HCT116 (cell line): ENCODE results near the gene ICOS. TPM values are rescaled to one million over a fixed set of nuclear protein-coding genes. Genes with fewer than 3 reads are reported as not detected.

Experiments used
- ATAC-seq: fragments of 200-7000 bp; cut with Tn5 transposase; 2 replicates; pipeline ENCODE4 v1.9.1; 2020; ENCODE audit warnings: mild to moderate bottlenecking, moderate library complexity
- BruUV-seq: library from RNA; stranded (reverse); fragments of 400-500 nt; replicated peaks from 2 replicates; lab custom pipeline; 2021; lab: Mats Ljungman, UMichigan
- CTCF ChIA-PET: fragments of 300-600 bp; sonication (Branson Sonifier 250); formaldehyde crosslinking; loops from one replicate; lab custom pipeline; 2021; ENCODE audit warnings: antibody characterized with exemption; lab: Charles Lee
- POLR2A ChIA-PET: fragments of 300-600, 350-600 bp; sonication (Branson Sonifier 250); formaldehyde crosslinking; loops from one replicate; lab custom pipeline; 2021; ENCODE audit warnings: antibody characterized with exemption; lab: Charles Lee
- RAD21 ChIA-PET, 2 experiments: fragments of 300-600 bp; sonication (Branson Sonifier 250); formaldehyde crosslinking; loops; one replicate each; lab custom pipeline; 2023; ENCODE audit warnings: low total read pairs in 2 of 2; ENCODE audit not compliant: uncharacterized antibody in 2 of 2, unreplicated experiment in 2 of 2, low non-redundant PET in 1 of 2; lab: Charles Lee
- DNase-seq: peaks from one replicate; pipeline ENCODE4 v3.0.0-alpha.2; 2010; ENCODE audit warnings: low read depth, low spot score
- H2AFZ ChIP-seq: fragments of 200-600 bp; shearing (Covaris generic), sonication (generic); 2 replicates; pipeline ENCODE4 v1.6.1; 2017; ENCODE audit warnings: low read depth, mixed run types, mixed read lengths, antibody characterized with exemption, low read length; ENCODE audit not compliant: poor library complexity, severe bottlenecking
- H3K27ac ChIP-seq: 2 replicates; pipeline ENCODE4 v1.5.1; 2012; ENCODE audit warnings: low read depth, low read length
- H3K27me3 ChIP-seq: fragments of 200-600 bp; sonication (generic); 2 replicates; pipeline ENCODE4 v1.6.1; 2016; ENCODE audit warnings: mixed run types, low read length, mixed read lengths; ENCODE audit not compliant: insufficient read depth
- H3K36me3 ChIP-seq, 2 experiments: fragments of 200-500 bp in 1 of 2; fragments of 200-600 bp in 1 of 2; sonication (Bioruptor generic) in 1 of 2; sonication (generic) in 1 of 2; 2 replicates each; pipeline versions ENCODE4 v1.5.1 to v1.6.1; 2014 to 2016; ENCODE audit warnings: low read length in 2 of 2, inconsistent platforms in 1 of 2, mixed read lengths in 1 of 2, mixed run types in 1 of 2; ENCODE audit not compliant: insufficient read depth in 2 of 2, control insufficient read depth in 1 of 2
- H3K4me1 ChIP-seq, 2 experiments: fragments of 200-600 bp in 1 of 2; sonication (generic) in 1 of 2; 2 replicates each; pipeline versions ENCODE4 v1.5.1 to v1.6.1; 2012 to 2017; ENCODE audit warnings: low read length in 2 of 2, inconsistent platforms in 1 of 2, mild to moderate bottlenecking in 1 of 2, mixed read lengths in 1 of 2, mixed run types in 1 of 2, moderate library complexity in 1 of 2; ENCODE audit not compliant: insufficient read depth in 2 of 2, control insufficient read depth in 1 of 2
- H3K4me2 ChIP-seq: fragments of 200-600 bp; sonication (generic); 2 replicates; pipeline ENCODE4 v1.6.1; 2017; ENCODE audit warnings: mixed run types, low read length, mixed read lengths
- H3K4me3 ChIP-seq, 2 experiments: fragments of 200-600 bp in 1 of 2; sonication (generic) in 1 of 2; replicated peaks in 1 of 2; 2 replicates each; pipeline ENCODE4 v1.5.1; 2011 to 2016; ENCODE audit warnings: low read length in 2 of 2, control low read depth in 1 of 2, low read depth in 1 of 2, mild to moderate bottlenecking in 1 of 2, mixed read lengths in 1 of 2, mixed run types in 1 of 2
- H3K79me2 ChIP-seq: fragments of 200-600 bp; sonication (generic); 2 replicates; pipeline ENCODE4 v1.6.1; 2017; ENCODE audit warnings: mild to moderate bottlenecking, mixed run types, low read length, moderate library complexity, mixed read lengths; ENCODE audit not compliant: insufficient read depth
- H3K9ac ChIP-seq: fragments of 200-600 bp; sonication (generic); 2 replicates; pipeline ENCODE4 v1.6.1; 2016; ENCODE audit warnings: low read length, mixed read lengths
- H3K9me2 ChIP-seq: fragments of 200-600 bp; sonication (generic), shearing (Covaris generic); 2 replicates; pipeline ENCODE4 v1.6.1; 2017; ENCODE audit warnings: mixed run types, mild to moderate bottlenecking, moderate library complexity; ENCODE audit not compliant: insufficient read depth
- H3K9me3 ChIP-seq, 2 experiments: fragments of 200-500 bp in 1 of 2; fragments of 200-600 bp in 1 of 2; sonication (Bioruptor generic) in 1 of 2; sonication (generic) in 1 of 2; 2 replicates each; pipeline ENCODE4 v1.6.1; 2014 to 2017; ENCODE audit warnings: low read length in 2 of 2, mixed read lengths in 2 of 2, inconsistent platforms in 1 of 2, low read depth in 1 of 2, mild to moderate bottlenecking in 1 of 2, mixed run types in 1 of 2, moderate library complexity in 1 of 2; ENCODE audit not compliant: control insufficient read depth in 1 of 2, insufficient read depth in 1 of 2
- H4K20me1 ChIP-seq: fragments of 200-600 bp; sonication (generic), shearing (Covaris generic); 2 replicates; pipeline ENCODE4 v1.6.1; 2017; ENCODE audit warnings: mixed run types, mild to moderate bottlenecking, moderate library complexity; ENCODE audit not compliant: insufficient read depth
- ATF3 ChIP-seq: IDR thresholded peaks from 2 replicates; pipeline ENCODE4 v1.6.1; 2012
- CBX3 ChIP-seq: IDR thresholded peaks from 2 replicates; pipeline ENCODE4 v1.6.1; 2012; ENCODE audit warnings: low read depth
- CEBPB ChIP-seq: IDR thresholded peaks from 2 replicates; pipeline ENCODE4 v1.6.1; 2012; ENCODE audit warnings: low read depth
- EGR1 ChIP-seq: IDR thresholded peaks from 2 replicates; pipeline ENCODE4 v1.6.1; 2012; ENCODE audit warnings: low read depth
- ELF1 ChIP-seq: IDR thresholded peaks from 2 replicates; pipeline ENCODE4 v1.6.1; 2012; ENCODE audit warnings: low read depth, borderline replicate concordance
- EZH2 ChIP-seq: fragments of 200-600 bp; sonication (generic); IDR thresholded peaks from 2 replicates; pipeline ENCODE4 v1.6.1; 2017; ENCODE audit warnings: antibody characterized with exemption, mixed run types
- FOSL1 ChIP-seq: IDR thresholded peaks from 2 replicates; pipeline ENCODE4 v1.6.1; 2012; ENCODE audit warnings: low read depth
- JUND ChIP-seq: IDR thresholded peaks from 2 replicates; pipeline ENCODE4 v1.6.1; 2012
- MAX ChIP-seq: IDR thresholded peaks from 2 replicates; pipeline ENCODE4 v1.6.1; 2012
- POLR2AphosphoS5 ChIP-seq: IDR thresholded peaks from 2 replicates; pipeline ENCODE4 v1.6.1; 2011; ENCODE audit warnings: mild to moderate bottlenecking, low read depth, low read length, moderate library complexity
- RAD21 ChIP-seq: IDR thresholded peaks from 2 replicates; pipeline ENCODE4 v1.6.1; 2012; ENCODE audit warnings: low read depth, mild to moderate bottlenecking
- SIN3A ChIP-seq: IDR thresholded peaks from 2 replicates; pipeline ENCODE4 v1.6.1; 2012; ENCODE audit warnings: low read depth
- SRF ChIP-seq: IDR thresholded peaks from 2 replicates; pipeline ENCODE4 v1.6.1; 2012; ENCODE audit warnings: low read depth
- TCF7L2 ChIP-seq: IDR thresholded peaks from 2 replicates; pipeline ENCODE4 v1.7.0; 2011; ENCODE audit warnings: borderline replicate concordance, inconsistent platforms; ENCODE audit not compliant: insufficient read depth, insufficient read length; ENCODE audit errors: extremely low read depth
- YY1 ChIP-seq: IDR thresholded peaks from 2 replicates; pipeline ENCODE4 v1.6.1; 2011; ENCODE audit warnings: low read length, low read depth, moderate library complexity, mild to moderate bottlenecking; ENCODE audit not compliant: insufficient replicate concordance; ENCODE audit errors: extremely low read depth
- ZBTB33 ChIP-seq: IDR thresholded peaks from 2 replicates; pipeline ENCODE4 v1.6.1; 2011; ENCODE audit warnings: mild to moderate bottlenecking, low read length, moderate library complexity; ENCODE audit not compliant: insufficient replicate concordance; ENCODE audit errors: extremely low read depth
- ZFX ChIP-seq: fragments of 450-650 bp; IDR thresholded peaks from 2 replicates; pipeline ENCODE4 v1.6.1; 2017
- ZNF274 ChIP-seq: fragments of 200-500 bp; sonication (Bioruptor generic); IDR thresholded peaks from 2 replicates; pipeline ENCODE4 v1.6.1; 2014; ENCODE audit warnings: mild to moderate bottlenecking, low read depth, low read length, inconsistent platforms
- intact Hi-C: fragments of 100-400 bp; cut with micrococcal nuclease; formaldehyde crosslinking; loops from 2 replicates; pipeline ENCODE4 v1.10.0; 2022
- total RNA-seq: library from RNA; stranded (reverse); gene quantifications from one replicate; pipeline ENCODE4 v1.2.1, GENCODE V29; 2021; ENCODE audit not compliant: unreplicated experiment

ICOS gene
- total RNA-seq, 1 experiment from 2014 or later = not detected

- TF ChIP-seq EGR1 = no peak
- TF ChIP-seq ZNF274 = no peak
- no peak for TF ChIP-seq SRF
- TF ChIP-seq SIN3A = no peak
Observed at GRCh38 chr2:203972066-203972465, 35.5 kb downstream of the ICOS start (continued).

DNA sequence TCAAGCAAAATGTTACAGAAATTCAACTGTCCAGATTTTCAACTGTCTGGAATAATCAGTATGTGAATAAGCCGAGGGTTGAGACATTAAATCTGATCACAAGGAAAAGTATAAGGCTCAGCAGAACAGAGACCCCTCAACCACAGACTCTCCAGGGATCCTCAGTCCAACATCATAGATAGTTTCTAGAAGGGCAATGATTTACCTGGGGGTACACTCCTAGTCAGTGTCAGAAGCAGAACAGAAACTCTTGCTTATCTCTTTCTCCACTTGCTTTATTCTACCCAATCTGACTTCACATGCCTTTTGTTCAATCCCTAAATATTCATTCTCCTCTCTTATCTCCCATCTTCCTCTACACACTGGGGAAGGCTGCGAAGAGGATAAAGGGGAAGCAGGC lies 36.4 kb downstream of the ICOS start:
- ATAC-seq (no peak), DNase-seq (no peak)
- POLR2A ChIA-PET = no interaction called here
- Histone ChIP-seq H3K9me2 (no peaks in the 10 kb centered on the region), H3K36me3 (no peaks in the 10 kb centered on the region), H3K4me3 (no peak overlapping the region), H2AFZ (no peak overlapping the region), H4K20me1 (no peaks in the 10 kb centered on the region), H3K9ac (no peak overlapping the region), H3K4me1 (no peaks in the 10 kb centered on the region), H3K27ac (no peak overlapping the region), H3K79me2 (no peaks in the 10 kb centered on the region), H3K9me3 (no peaks in the 10 kb centered on the region), H3K4me2 (no peak overlapping the region), H3K27me3 (peaks cover 21% of the 10 kb centered on the region)
- RAD21 ChIA-PET = no interaction called here
- TF ChIP-seq SIN3A (no peak), CBX3 (no peak), CEBPB (no peak), EZH2 (no peak)
- intact Hi-C loops = no loop called here
- no TSS peak for BruUV-seq
- CTCF ChIA-PET = no interaction called here

- Histone ChIP-seq H4K20me1 (no peaks in the 10 kb centered on the region), H3K27me3 (peaks cover 21% of the 10 kb centered on the region), H3K4me3 (no peak overlapping the region), H3K9me3 (no peaks in the 10 kb centered on the region), H3K9me2 (no peaks in the 10 kb centered on the region), H3K4me1 (no peaks in the 10 kb centered on the region), H3K36me3 (no peaks in the 10 kb centered on the region), H3K9ac (no peak overlapping the region), H2AFZ (no peak overlapping the region), H3K27ac (no peak overlapping the region), H3K79me2 (no peaks in the 10 kb centered on the region), H3K4me2 (no peak overlapping the region)
- ChIA-PET POLR2A (no interaction called here), CTCF (no interaction called here), RAD21 (no interaction called here)
- ATAC-seq (no peak), DNase-seq (no peak)
- intact Hi-C loops = no loop called here
- no TSS peak for BruUV-seq
- TF ChIP-seq EGR1 = no peak
- no peak for TF ChIP-seq CEBPB
- TF ChIP-seq MAX = no peak
- TF ChIP-seq POLR2AphosphoS5 = no peak
- no peak for TF ChIP-seq EZH2
- no peak for TF ChIP-seq CBX3
- no peak for TF ChIP-seq ZNF274
- TF ChIP-seq FOSL1 = no peak
- TF ChIP-seq ELF1 = no peak
- no peak for TF ChIP-seq ZBTB33
- TF ChIP-seq ATF3 = no peak
- no peak for TF ChIP-seq ZFX
- no peak for TF ChIP-seq RAD21
- TF ChIP-seq TCF7L2 = no peak
- no peak for TF ChIP-seq YY1
- no peak for TF ChIP-seq JUND
Observed at GRCh38 chr2:203973676-203974075, 37.1 kb downstream of the ICOS start.
